ENCODE measurements around the gene PTPRM. TPM values are rescaled to one million over a fixed set of nuclear protein-coding genes. Genes with fewer than 3 reads are reported as not detected.

Gene PTPRM
- polyA plus RNA-seq, 2 of the 4 experiments (the other 2 are of a cell fraction) = 44.5 to 199 TPM

GRCh38 chr18:8380006-8380405, 812.9 kb downstream of the PTPRM start:
- no peak overlapping the region for H3K4me3 ChIP-seq
- H3K27ac ChIP-seq = no peak overlapping the region
- DNase-seq (ENCODE audit: low read depth in 1 of 2, low spot score in 1 of 2) (no peak), FAIRE-seq (no peak), ATAC-seq (no peak)
- TF ChIP-seq HOXB13 (CRISPR knock-in tag; IDR thresholded peaks at IDR 0.05; ENCODE audit: low read depth) = no peak
- no peaks in the 10 kb centered on the region for H3K9me3 ChIP-seq
- POLR2A ChIA-PET = no interaction called here
- H3K4me1 ChIP-seq = no peaks in the 10 kb centered on the region
- CTCF ChIA-PET = interaction anchor here (1.8 kb wide), 1 partner anchor 10 kb away, joined by 5 read pairs; no protein-coding TSS in a partner anchor
- 83% methylated on average over 2 of the region's 2 CpGs for WGBS (ENCODE audit: missing lambda C conversion rate)
- H3K4me2 ChIP-seq = no peak overlapping the region

DNA sequence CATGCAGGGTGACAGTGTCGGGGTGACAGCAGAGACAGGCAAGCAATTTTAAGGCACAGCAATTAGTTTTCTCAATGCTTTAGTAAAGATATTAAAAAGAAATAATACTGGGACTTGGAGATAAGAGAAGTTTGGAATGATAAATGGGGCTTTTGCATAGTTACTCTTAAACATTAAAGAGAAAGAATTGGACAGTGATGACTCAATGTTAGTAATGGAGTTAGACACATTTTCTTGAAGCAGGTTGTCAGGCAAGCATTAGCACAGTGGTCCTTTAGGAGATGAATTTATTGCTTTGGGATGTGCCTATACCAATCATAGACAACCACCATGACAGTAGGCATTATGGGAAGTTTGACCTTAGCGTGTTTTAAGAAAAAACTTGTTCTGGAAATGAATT, 813.8 kb downstream of the PTPRM start:
- H3K4me3 ChIP-seq = no peak overlapping the region
- ChIA-PET CTCF (interaction anchor here (1.8 kb wide), 1 partner anchor 9 kb away, joined by 5 read pairs; no protein-coding TSS in a partner anchor), POLR2A (no interaction called here)
- H3K27ac ChIP-seq = no peak overlapping the region
- TF ChIP-seq HOXB13 (CRISPR knock-in tag; IDR thresholded peaks at IDR 0.05; ENCODE audit: low read depth) (no peak), KDM1A (IDR thresholded peaks at IDR 0.05; ENCODE audit: low read depth) (no peak)
- H3K4me2 ChIP-seq = no peak overlapping the region
- ATAC-seq (no peak), DNase-seq (ENCODE audit: low read depth in 1 of 2, low spot score in 1 of 2) (no peak), FAIRE-seq (no peak)
- H3K4me1 ChIP-seq = no peaks in the 10 kb centered on the region
- no peaks in the 10 kb centered on the region for H3K9me3 ChIP-seq
- 90% methylated on average over 2 of the region's 2 CpGs for WGBS (ENCODE audit: missing lambda C conversion rate)

DNA sequence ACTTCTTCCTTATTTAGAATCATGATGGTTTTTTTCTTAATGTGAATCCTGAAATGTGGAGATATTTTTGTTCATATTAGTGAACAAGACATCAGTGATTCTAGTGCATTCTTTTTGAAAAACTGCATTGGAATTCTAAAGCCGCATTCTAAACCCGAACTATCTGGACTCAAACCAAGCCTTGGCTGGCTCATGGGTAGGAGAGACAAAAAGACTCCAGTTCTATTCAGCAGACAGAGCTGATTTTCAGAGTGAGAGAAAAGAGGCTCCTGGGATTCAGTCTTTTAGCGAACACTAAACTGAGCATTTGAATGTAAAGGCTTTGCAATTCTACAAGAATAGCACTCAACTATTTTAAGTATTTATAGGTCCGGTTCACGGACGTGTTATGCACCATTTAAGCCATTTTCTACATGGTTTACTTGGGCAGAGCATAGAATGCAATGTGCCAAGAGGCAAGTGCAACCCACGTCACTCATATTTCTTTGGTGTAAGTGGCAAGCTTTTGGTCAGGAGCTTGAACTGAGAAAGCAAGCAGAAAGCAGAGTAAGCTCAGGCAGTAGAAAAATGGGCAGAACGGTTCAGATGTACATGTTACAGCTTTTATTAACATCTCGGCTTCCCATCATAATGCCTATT, 814.8 kb downstream of the PTPRM start:
- Histone ChIP-seq H3K4me3 (no peak overlapping the region), H3K9me3 (no peaks in the 10 kb centered on the region), H3K27ac (no peak overlapping the region), H3K4me2 (no peak overlapping the region), H3K4me1 (no peaks in the 10 kb centered on the region)
- no peak for DNase-seq (ENCODE audit: low read depth in 1 of 2, low spot score in 1 of 2)
- TF ChIP-seq, protein P1, sequence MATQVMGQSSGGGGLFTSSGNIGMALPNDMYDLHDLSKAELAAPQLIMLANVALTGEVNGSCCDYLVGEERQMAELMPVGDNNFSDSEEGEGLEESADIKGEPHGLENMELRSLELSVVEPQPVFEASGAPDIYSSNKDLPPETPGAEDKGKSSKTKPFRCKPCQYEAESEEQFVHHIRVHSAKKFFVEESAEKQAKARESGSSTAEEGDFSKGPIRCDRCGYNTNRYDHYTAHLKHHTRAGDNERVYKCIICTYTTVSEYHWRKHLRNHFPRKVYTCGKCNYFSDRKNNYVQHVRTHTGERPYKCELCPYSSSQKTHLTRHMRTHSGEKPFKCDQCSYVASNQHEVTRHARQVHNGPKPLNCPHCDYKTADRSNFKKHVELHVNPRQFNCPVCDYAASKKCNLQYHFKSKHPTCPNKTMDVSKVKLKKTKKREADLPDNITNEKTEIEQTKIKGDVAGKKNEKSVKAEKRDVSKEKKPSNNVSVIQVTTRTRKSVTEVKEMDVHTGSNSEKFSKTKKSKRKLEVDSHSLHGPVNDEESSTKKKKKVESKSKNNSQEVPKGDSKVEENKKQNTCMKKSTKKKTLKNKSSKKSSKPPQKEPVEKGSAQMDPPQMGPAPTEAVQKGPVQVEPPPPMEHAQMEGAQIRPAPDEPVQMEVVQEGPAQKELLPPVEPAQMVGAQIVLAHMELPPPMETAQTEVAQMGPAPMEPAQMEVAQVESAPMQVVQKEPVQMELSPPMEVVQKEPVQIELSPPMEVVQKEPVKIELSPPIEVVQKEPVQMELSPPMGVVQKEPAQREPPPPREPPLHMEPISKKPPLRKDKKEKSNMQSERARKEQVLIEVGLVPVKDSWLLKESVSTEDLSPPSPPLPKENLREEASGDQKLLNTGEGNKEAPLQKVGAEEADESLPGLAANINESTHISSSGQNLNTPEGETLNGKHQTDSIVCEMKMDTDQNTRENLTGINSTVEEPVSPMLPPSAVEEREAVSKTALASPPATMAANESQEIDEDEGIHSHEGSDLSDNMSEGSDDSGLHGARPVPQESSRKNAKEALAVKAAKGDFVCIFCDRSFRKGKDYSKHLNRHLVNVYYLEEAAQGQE (IDR thresholded peaks at IDR 0.05) = no peak
- no peak for TF ChIP-seq HES2 (IDR thresholded peaks at IDR 0.05)
- no peak for FAIRE-seq
- 92% methylated on average over 9 of the region's 9 CpGs for WGBS (ENCODE audit: missing lambda C conversion rate)
- no peak for ATAC-seq
- ChIA-PET CTCF (no interaction called here), POLR2A (no interaction called here)

DNA sequence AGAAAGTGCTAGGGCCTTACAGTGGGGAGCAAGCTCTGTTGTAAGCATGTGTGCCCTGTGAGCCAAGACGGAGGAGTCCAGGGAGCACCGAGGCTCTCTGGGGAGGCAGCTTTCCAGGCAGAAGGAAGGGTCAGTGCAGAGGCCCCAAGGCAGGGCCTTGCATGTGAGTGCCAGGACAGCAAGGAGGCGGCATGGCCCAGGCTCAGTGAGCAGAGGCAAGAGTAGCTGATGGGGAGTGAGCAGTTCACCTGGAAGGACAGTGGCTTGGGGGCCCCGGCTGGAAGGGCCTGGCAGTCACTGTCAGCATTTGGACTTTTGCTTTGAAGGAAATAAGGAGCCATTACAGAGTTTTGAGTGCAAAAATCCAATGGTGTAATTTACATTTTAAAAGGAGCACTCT, 818.3 kb downstream of the PTPRM start:
- WGBS (ENCODE audit: missing lambda C conversion rate) = 97% methylated on average over 4 of the region's 4 CpGs
- DNase-seq (ENCODE audit: low read depth in 1 of 2, low spot score in 1 of 2) = no peak
- no peak for TF ChIP-seq TFCP2L1 (CRISPR knock-in tag; IDR thresholded peaks at IDR 0.05)
- no peak for TF ChIP-seq MAZ (IDR thresholded peaks at IDR 0.05; ENCODE audit: borderline replicate concordance, low read depth, low read length)
- no peak for TF ChIP-seq FOSB (CRISPR knock-in tag; IDR thresholded peaks at IDR 0.05)
- TF ChIP-seq, protein P2, sequence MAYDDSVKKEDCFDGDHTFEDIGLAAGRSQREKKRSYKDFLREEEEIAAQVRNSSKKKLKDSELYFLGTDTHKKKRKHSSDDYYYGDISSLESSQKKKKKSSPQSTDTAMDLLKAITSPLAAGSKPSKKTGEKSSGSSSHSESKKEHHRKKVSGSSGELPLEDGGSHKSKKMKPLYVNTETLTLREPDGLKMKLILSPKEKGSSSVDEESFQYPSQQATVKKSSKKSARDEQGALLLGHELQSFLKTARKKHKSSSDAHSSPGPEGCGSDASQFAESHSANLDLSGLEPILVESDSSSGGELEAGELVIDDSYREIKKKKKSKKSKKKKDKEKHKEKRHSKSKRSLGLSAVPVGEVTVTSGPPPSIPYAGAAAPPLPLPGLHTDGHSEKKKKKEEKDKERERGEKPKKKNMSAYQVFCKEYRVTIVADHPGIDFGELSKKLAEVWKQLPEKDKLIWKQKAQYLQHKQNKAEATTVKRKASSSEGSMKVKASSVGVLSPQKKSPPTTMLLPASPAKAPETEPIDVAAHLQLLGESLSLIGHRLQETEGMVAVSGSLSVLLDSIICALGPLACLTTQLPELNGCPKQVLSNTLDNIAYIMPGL (CRISPR knock-in tag; IDR thresholded peaks at IDR 0.05; ENCODE audit: borderline replicate concordance) = no peak
- no peak for TF ChIP-seq BCL3 (IDR thresholded peaks at IDR 0.05)
- no peak for TF ChIP-seq MYC (IDR thresholded peaks at IDR 0.05; ENCODE audit: borderline replicate concordance, low read length)
- TF ChIP-seq ZC3H11A (IDR thresholded peaks at IDR 0.05) = no peak
- TF ChIP-seq HOXA7 (CRISPR knock-in tag; IDR thresholded peaks at IDR 0.05) = no peak
- no peak for TF ChIP-seq HEYL (CRISPR knock-in tag; IDR thresholded peaks at IDR 0.05)
- no peak for TF ChIP-seq ELK1 (IDR thresholded peaks at IDR 0.05; ENCODE audit: low read depth, low read length)
- no peak for TF ChIP-seq ZFP36 (IDR thresholded peaks at IDR 0.05; ENCODE audit: borderline replicate concordance, partially characterized antibody)
- TF ChIP-seq SREBF2 (IDR thresholded peaks at IDR 0.05) = no peak
- TF ChIP-seq, protein P3, sequence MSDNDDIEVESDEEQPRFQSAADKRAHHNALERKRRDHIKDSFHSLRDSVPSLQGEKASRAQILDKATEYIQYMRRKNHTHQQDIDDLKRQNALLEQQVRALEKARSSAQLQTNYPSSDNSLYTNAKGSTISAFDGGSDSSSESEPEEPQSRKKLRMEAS (IDR thresholded peaks at IDR 0.05) = no peak
- no peak for TF ChIP-seq RFX5 (IDR thresholded peaks at IDR 0.05)
- no peak for TF ChIP-seq CHD2 (IDR thresholded peaks at IDR 0.05; ENCODE audit: low read length, partially characterized antibody)
- no peak for TF ChIP-seq EHF (CRISPR knock-in tag; IDR thresholded peaks at IDR 0.05)
- no peak for TF ChIP-seq ESRRA (IDR thresholded peaks at IDR 0.05; ENCODE audit: borderline replicate concordance, low read length)
- TF ChIP-seq HES2 (IDR thresholded peaks at IDR 0.05) = no peak

More for the DNA sequence above, 818.3 kb downstream of the PTPRM start:
- Histone ChIP-seq H3K4me2 (no peak overlapping the region), H3K4me3 (no peak overlapping the region), H3K9me3 (no peaks in the 10 kb centered on the region), H3K27ac (no peak overlapping the region), H3K4me1 (peaks cover 6% of the 10 kb centered on the region; the same call in 1 of the 3 replicates)
- ChIA-PET CTCF (no interaction called here), POLR2A (no interaction called here)
- no peak for FAIRE-seq
- ATAC-seq = no peak
